OCI-LY3 (cell line): ENCODE measurements around the gene TCEAL6.

Experiments
- H2AFZ ChIP-seq: fragments of 200-600, 300-600 bp; shearing (Covaris generic); 2 replicates; pipeline ENCODE4 v1.6.0; 2014; ENCODE audit warnings: antibody characterized with exemption, low read depth, low read length
- H3K27ac ChIP-seq: fragments of 200-600, 300-600 bp; sonication (generic); 2 replicates; pipeline ENCODE4 v1.5.1; 2014; ENCODE audit warnings: mild to moderate bottlenecking, low read length, moderate library complexity, mixed read lengths
- H3K27me3 ChIP-seq: fragments of 200-600, 300-600 bp; sonication (generic); 2 replicates; pipeline ENCODE4 v1.6.1; 2014; ENCODE audit warnings: low read depth, low read length, mixed read lengths
- H3K36me3 ChIP-seq: fragments of 200-600, 300-600 bp; sonication (generic); replicated peaks from 2 replicates; pipeline ENCODE3; 2014; ENCODE audit warnings: low read depth, low read length, mixed read lengths
- H3K4me1 ChIP-seq: fragments of 300-600, 200-600 bp; sonication (generic); 2 replicates; pipeline ENCODE4 v1.6.1; 2014; ENCODE audit warnings: low read length, mixed read lengths
- H3K4me2 ChIP-seq: fragments of 200-600, 300-600 bp; sonication (generic); 2 replicates; pipeline ENCODE4 v1.6.1; 2014; ENCODE audit warnings: low read length, mixed read lengths
- H3K4me3 ChIP-seq: fragments of 300-600, 200-600 bp; sonication (generic); 2 replicates; pipeline ENCODE4 v1.5.1; 2014; ENCODE audit warnings: antibody characterized with exemption, mild to moderate bottlenecking, low read length, moderate library complexity
- H3K79me2 ChIP-seq: fragments of 300-600, 200-600 bp; shearing (Covaris generic); 2 replicates; pipeline ENCODE4 v1.6.1; 2014; ENCODE audit warnings: mild to moderate bottlenecking, low read length, mixed read lengths
- H3K9ac ChIP-seq: fragments of 300-600, 200-600 bp; shearing (Covaris generic); 2 replicates; pipeline ENCODE4 v1.6.0; 2014; ENCODE audit warnings: mild to moderate bottlenecking, low read length, moderate library complexity
- H3K9me3 ChIP-seq: fragments of 200-600, 300-600 bp; shearing (Covaris generic); 2 replicates; pipeline ENCODE4 v1.6.1; 2014; ENCODE audit warnings: low read length, mixed read lengths; ENCODE audit not compliant: insufficient read depth
- H4K20me1 ChIP-seq: fragments of 200-600, 300-600 bp; sonication (generic); 2 replicates; pipeline ENCODE4 v1.6.1; 2016; ENCODE audit warnings: low read length, mixed read lengths; ENCODE audit not compliant: insufficient read depth
- EZH2phosphoT487 ChIP-seq: fragments of 200-600 bp; shearing (Covaris generic); IDR thresholded peaks from 2 replicates; pipeline ENCODE4 v1.6.1; 2018; ENCODE audit warnings: antibody characterized with exemption, mixed run types, low read depth
- TF ChIP-seq, protein P1 (sequence below): fragments of 200-600, 300-600 bp; sonication (generic); IDR thresholded peaks from 2 replicates; pipeline ENCODE4 v1.5.1; 2014; ENCODE audit warnings: antibody characterized with exemption, low read length, low read depth

The TCEAL6 gene

GRCh38 chrX:102113367-102113766 is 28.9 kb downstream of the TCEAL6 start:
- TF ChIP-seq, protein P1, sequence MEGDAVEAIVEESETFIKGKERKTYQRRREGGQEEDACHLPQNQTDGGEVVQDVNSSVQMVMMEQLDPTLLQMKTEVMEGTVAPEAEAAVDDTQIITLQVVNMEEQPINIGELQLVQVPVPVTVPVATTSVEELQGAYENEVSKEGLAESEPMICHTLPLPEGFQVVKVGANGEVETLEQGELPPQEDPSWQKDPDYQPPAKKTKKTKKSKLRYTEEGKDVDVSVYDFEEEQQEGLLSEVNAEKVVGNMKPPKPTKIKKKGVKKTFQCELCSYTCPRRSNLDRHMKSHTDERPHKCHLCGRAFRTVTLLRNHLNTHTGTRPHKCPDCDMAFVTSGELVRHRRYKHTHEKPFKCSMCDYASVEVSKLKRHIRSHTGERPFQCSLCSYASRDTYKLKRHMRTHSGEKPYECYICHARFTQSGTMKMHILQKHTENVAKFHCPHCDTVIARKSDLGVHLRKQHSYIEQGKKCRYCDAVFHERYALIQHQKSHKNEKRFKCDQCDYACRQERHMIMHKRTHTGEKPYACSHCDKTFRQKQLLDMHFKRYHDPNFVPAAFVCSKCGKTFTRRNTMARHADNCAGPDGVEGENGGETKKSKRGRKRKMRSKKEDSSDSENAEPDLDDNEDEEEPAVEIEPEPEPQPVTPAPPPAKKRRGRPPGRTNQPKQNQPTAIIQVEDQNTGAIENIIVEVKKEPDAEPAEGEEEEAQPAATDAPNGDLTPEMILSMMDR, result no peak
- TF ChIP-seq EZH2phosphoT487, result no peak

More at GRCh38 chrX:102113367-102113766, 28.9 kb downstream of the TCEAL6 start:
- Histone ChIP-seq H3K4me2 (no peak overlapping the region), H3K27ac (no peak overlapping the region), H2AFZ (no peak overlapping the region), H3K9ac (no peak overlapping the region), H3K9me3 (no peaks in the 10 kb centered on the region), H3K4me1 (no peaks in the 10 kb centered on the region), H3K27me3 (no peaks in the 10 kb centered on the region), H3K4me3 (no peak overlapping the region), H3K36me3 (no peaks in the 10 kb centered on the region), H4K20me1 (no peaks in the 10 kb centered on the region), H3K79me2 (no peaks in the 10 kb centered on the region)
